Measurements from ENCODE around the gene PDE4B.

DNA sequence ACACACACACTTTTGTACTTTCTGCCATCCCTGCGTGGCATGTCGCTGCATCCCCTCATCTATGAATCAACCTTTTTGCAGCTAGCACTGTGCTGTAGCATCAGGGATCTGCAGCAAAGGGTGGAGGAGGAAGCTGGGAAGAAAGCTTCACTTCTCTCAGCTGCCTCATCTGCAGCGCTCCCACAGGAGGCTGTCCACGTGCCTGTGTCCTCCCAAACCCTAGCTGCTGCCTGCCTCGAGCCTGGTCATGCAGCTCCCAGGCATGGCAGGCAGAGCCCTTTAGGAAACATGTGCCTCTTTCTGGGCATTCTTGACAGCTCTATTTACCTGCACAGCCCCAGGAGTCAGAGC lies 479.2 kb downstream of the PDE4B start:
- TF ChIP-seq, protein P1, sequence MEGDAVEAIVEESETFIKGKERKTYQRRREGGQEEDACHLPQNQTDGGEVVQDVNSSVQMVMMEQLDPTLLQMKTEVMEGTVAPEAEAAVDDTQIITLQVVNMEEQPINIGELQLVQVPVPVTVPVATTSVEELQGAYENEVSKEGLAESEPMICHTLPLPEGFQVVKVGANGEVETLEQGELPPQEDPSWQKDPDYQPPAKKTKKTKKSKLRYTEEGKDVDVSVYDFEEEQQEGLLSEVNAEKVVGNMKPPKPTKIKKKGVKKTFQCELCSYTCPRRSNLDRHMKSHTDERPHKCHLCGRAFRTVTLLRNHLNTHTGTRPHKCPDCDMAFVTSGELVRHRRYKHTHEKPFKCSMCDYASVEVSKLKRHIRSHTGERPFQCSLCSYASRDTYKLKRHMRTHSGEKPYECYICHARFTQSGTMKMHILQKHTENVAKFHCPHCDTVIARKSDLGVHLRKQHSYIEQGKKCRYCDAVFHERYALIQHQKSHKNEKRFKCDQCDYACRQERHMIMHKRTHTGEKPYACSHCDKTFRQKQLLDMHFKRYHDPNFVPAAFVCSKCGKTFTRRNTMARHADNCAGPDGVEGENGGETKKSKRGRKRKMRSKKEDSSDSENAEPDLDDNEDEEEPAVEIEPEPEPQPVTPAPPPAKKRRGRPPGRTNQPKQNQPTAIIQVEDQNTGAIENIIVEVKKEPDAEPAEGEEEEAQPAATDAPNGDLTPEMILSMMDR (conservative IDR thresholded peaks at IDR 0.05; ENCODE audit: low read depth, low read length): no peak
- TF ChIP-seq EZH2 (IDR thresholded peaks at IDR 0.05; ENCODE audit: low read length, unreplicated experiment) (no peak), EZH2phosphoT487 (IDR thresholded peaks at IDR 0.05; ENCODE audit: borderline replicate concordance, low read length) (no peak)

Data from PC-3 (cell line).